K562 (cell line): ENCODE measurements around the gene USP2. TPM values are rescaled to one million over a fixed set of nuclear protein-coding genes. Genes with fewer than 3 reads are reported as not detected.

Experiments
- ATF6 ChIP-seq: sonication (generic); formaldehyde crosslinking; IDR thresholded peaks from 2 replicates; pipeline ENCODE4 v1.4.0; 2020; ENCODE audit warnings: mild to moderate bottlenecking, missing genetic modification reagents
- CHD1 ChIP-seq: fragments of 200-600 bp; sonication (generic); IDR thresholded peaks from one replicate; pipeline ENCODE4 v1.6.1; 2012; ENCODE audit warnings: mild to moderate bottlenecking, moderate library complexity, low read length, inconsistent platforms
- CHD7 ChIP-seq: fragments of 200-600 bp; sonication (generic); IDR thresholded peaks from one replicate; pipeline ENCODE4 v1.6.1; 2012; ENCODE audit warnings: mild to moderate bottlenecking, low read depth, low read length, inconsistent platforms
- HDAC8 ChIP-seq: fragments of 450-650 bp; IDR thresholded peaks from 2 replicates; pipeline ENCODE4 v1.6.1; 2016; ENCODE audit warnings: mild to moderate bottlenecking, missing genetic modification characterization, moderate library complexity, missing compliant biosample characterization
- HSF4 ChIP-seq: fragments of 250-450 bp; sonication (Bioruptor Pico); IDR thresholded peaks from 2 replicates; pipeline ENCODE4 v2.1.2; 2022; ENCODE audit warnings: mild to moderate bottlenecking, moderate library complexity, borderline replicate concordance
- NR2C1 ChIP-seq, 2 experiments: fragments of 450-650 bp; IDR thresholded peaks; 2 replicates each; pipeline ENCODE4 v1.6.1; 2017; ENCODE audit warnings: mild to moderate bottlenecking in 2 of 2, antibody characterized with exemption in 1 of 2, inconsistent platforms in 1 of 2, missing compliant biosample characterization in 1 of 2, missing genetic modification characterization in 1 of 2
- OTX1 ChIP-seq: fragments of 450-650 bp; formaldehyde crosslinking; IDR thresholded peaks from 2 replicates; pipeline ENCODE4 v1.4.0; 2022; ENCODE audit warnings: mild to moderate bottlenecking
- ZNF398 ChIP-seq: fragments of 250-450 bp; sonication (Bioruptor Pico); IDR thresholded peaks from 2 replicates; pipeline ENCODE4 v1.8.0; 2021; ENCODE audit warnings: moderate library complexity, mild to moderate bottlenecking, inconsistent platforms
- polyA plus RNA-seq, 8 experiments: library from polyadenylated mRNA; depleted of rRNA in 4 of 8; stranded (reverse) in 5 of 8; unstranded in 3 of 8; fragments of >200 nt; fragmentation: Nextera tagmentation in 2 of 8; fragmentation: Illumina TruSeq in 1 of 8; extraction: Ambion mirVana in 2 of 8; extraction: Trizol in 1 of 8; gene quantifications; 2 replicates each; pipeline versions ENCODE4 v1.2.1 to v1.2.3, GENCODE V29; 2011 to 2014; ENCODE audit warnings: inconsistent platforms in 1 of 8, missing spikeins in 1 of 8
- total RNA-seq, 7 experiments: library from RNA; depleted of rRNA in 6 of 7; stranded (reverse); fragments of >200 nt in 6 of 7; fragmentation: Illumina TruSeq in 2 of 7; extraction: Trizol in 2 of 7; gene quantifications; 2 replicates each; pipeline versions ENCODE4 v1.2.1 to v1.2.3, GENCODE V29; 2011 to 2021; ENCODE audit warnings: low replicate concordance in 1 of 7

The USP2 gene
- total and polyA plus RNA-seq, 9 of the 15 experiments (the other 6 are each of a cell fraction or from before 2014, with no cell fraction given), result 2.8 to 16.9 (median 3.9) TPM

GRCh38 chr11:119356349-119357031 lies 25.0 kb downstream of the USP2 start (continued):
- TF ChIP-seq CHD7 (no peak), HDAC8 (tag) (no peak), HSF4 (CRISPR knock-in tag) (no peak), ATF6 (CRISPR knock-in tag) (0 out of 2 replicates have a peak, but pooled peaks have one; percentile 27), CHD1 (no peak), OTX1 (CRISPR knock-in tag) (no peak), NR2C1 (IDR thresholded peaks at IDR 0.05) (no peak), NR2C1 (tag; IDR thresholded peaks at IDR 0.05) (no peak), ZNF398 (no peak)
